ENCODE measurements around the gene EGLN1.

EGLN1 gene

GRCh38 chr1:231372501-231372900, 49.6 kb downstream of the EGLN1 start:
- H3K9ac ChIP-seq (ENCODE audit: low read depth, low read length), result no peak overlapping the region
- peaks cover 32% of the 10 kb centered on the region for H3K36me3 ChIP-seq (ENCODE audit: insufficient read depth, low read length)
- DNase-seq (no peak), ATAC-seq (ENCODE audit: insufficient read depth, low read depth) (no peak)
- H3K79me2 ChIP-seq (ENCODE audit: insufficient read depth, low read length), result peaks cover 26% of the 10 kb centered on the region
- no peak overlapping the region for H3K27ac ChIP-seq (ENCODE audit: low read length)
- TF ChIP-seq EZH2 (IDR thresholded peaks at IDR 0.05; ENCODE audit: borderline replicate concordance, low read depth, low read length, severe bottlenecking) (no peak), CTCF (IDR thresholded peaks at IDR 0.05; ENCODE audit: borderline replicate concordance, extremely low read depth, low read length, poor library complexity, severe bottlenecking) (no peak)
- H3K4me1 ChIP-seq (ENCODE audit: insufficient read depth, low read length), result no peaks in the 10 kb centered on the region
- no peak overlapping the region for H3K4me3 ChIP-seq (ENCODE audit: low read depth in 1 of 2, low read length in 2 of 2)
- no peaks in the 10 kb centered on the region for H3K9me3 ChIP-seq (ENCODE audit: insufficient read depth, low read length, severe bottlenecking)
- no peak overlapping the region for H2AFZ ChIP-seq (ENCODE audit: low read depth, low read length)
- H3K4me2 ChIP-seq (ENCODE audit: insufficient read depth, low read length), result no peak overlapping the region
- H4K20me1 ChIP-seq (ENCODE audit: insufficient read depth, low read length), result peaks cover 14% of the 10 kb centered on the region
- no peaks in the 10 kb centered on the region for H3K27me3 ChIP-seq (ENCODE audit: insufficient read depth, low read length, poor library complexity)

- no peaks in the 10 kb centered on the region for H3K9me3 ChIP-seq (ENCODE audit: insufficient read depth, low read length, severe bottlenecking)
- ATAC-seq (ENCODE audit: insufficient read depth, low read depth) (no peak), DNase-seq (no peak)
- H2AFZ ChIP-seq (ENCODE audit: low read depth, low read length), result no peak overlapping the region
- H3K27ac ChIP-seq (ENCODE audit: low read length), result no peak overlapping the region
- no peak overlapping the region for H3K4me2 ChIP-seq (ENCODE audit: insufficient read depth, low read length)
- H3K4me1 ChIP-seq (ENCODE audit: insufficient read depth, low read length), result no peaks in the 10 kb centered on the region
- H3K27me3 ChIP-seq (ENCODE audit: insufficient read depth, low read length, poor library complexity), result no peaks in the 10 kb centered on the region
- no peak overlapping the region for H3K4me3 ChIP-seq (ENCODE audit: low read depth in 1 of 2, low read length in 2 of 2)
- H3K9ac ChIP-seq (ENCODE audit: low read depth, low read length), result no peak overlapping the region
- TF ChIP-seq CTCF (IDR thresholded peaks at IDR 0.05; ENCODE audit: borderline replicate concordance, extremely low read depth, low read length, poor library complexity, severe bottlenecking) (no peak), EZH2 (IDR thresholded peaks at IDR 0.05; ENCODE audit: borderline replicate concordance, low read depth, low read length, severe bottlenecking) (no peak)
- peaks cover 3% of the 10 kb centered on the region for H4K20me1 ChIP-seq (ENCODE audit: insufficient read depth, low read length)
- peaks cover 6% of the 10 kb centered on the region for H3K79me2 ChIP-seq (ENCODE audit: insufficient read depth, low read length)
- H3K36me3 ChIP-seq (ENCODE audit: insufficient read depth, low read length), result peaks cover 58% of the 10 kb centered on the region
Measured at GRCh38 chr1:231369282-231369681, 52.8 kb downstream of the EGLN1 start.

GRCh38 chr1:231364192-231364591, 57.9 kb downstream of the EGLN1 start:
- Histone ChIP-seq H3K27me3 (ENCODE audit: insufficient read depth, low read length, poor library complexity) (no peaks in the 10 kb centered on the region), H3K4me1 (ENCODE audit: insufficient read depth, low read length) (no peaks in the 10 kb centered on the region), H4K20me1 (ENCODE audit: insufficient read depth, low read length) (no peaks in the 10 kb centered on the region), H2AFZ (ENCODE audit: low read depth, low read length) (no peak overlapping the region), H3K27ac (ENCODE audit: low read length) (no peak overlapping the region), H3K4me3 (ENCODE audit: low read depth in 1 of 2, low read length in 2 of 2) (no peak overlapping the region), H3K79me2 (ENCODE audit: insufficient read depth, low read length) (0 out of 2 replicates have a peak, but pooled peaks cover 2% of the 10 kb centered on the region), H3K36me3 (ENCODE audit: insufficient read depth, low read length) (peaks cover 59% of the 10 kb centered on the region), H3K9ac (ENCODE audit: low read depth, low read length) (no peak overlapping the region), H3K4me2 (ENCODE audit: insufficient read depth, low read length) (no peak overlapping the region), H3K9me3 (ENCODE audit: insufficient read depth, low read length, severe bottlenecking) (no peaks in the 10 kb centered on the region)
- ATAC-seq (ENCODE audit: insufficient read depth, low read depth) (no peak; the same call in 2 of the 3 replicates), DNase-seq (no peak)
- no peak for TF ChIP-seq EZH2 (IDR thresholded peaks at IDR 0.05; ENCODE audit: borderline replicate concordance, low read depth, low read length, severe bottlenecking)
- no peak for TF ChIP-seq CTCF (IDR thresholded peaks at IDR 0.05; ENCODE audit: borderline replicate concordance, extremely low read depth, low read length, poor library complexity, severe bottlenecking)

DNA sequence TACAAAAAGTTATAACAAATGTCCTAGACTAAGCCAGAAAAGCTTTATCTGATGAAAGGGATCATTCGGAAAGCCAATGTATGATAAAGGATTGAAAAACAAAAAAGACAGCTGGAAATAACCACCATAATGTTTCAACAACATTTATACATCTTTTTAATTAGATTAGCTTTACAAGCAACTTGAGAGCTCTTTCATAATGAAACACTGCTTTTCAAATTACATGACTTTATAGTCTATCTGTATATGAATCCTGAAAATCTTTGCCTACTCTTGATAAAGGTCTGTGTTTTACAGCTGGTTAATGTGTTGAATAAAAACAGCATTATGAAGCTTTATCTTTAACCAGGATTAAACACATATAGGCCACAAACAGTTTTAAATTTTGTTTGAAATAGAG, 58.5 kb downstream of the EGLN1 start:
- H4K20me1 ChIP-seq (ENCODE audit: insufficient read depth, low read length), result no peaks in the 10 kb centered on the region
- 0 out of 2 replicates have a peak, but pooled peaks cover 2% of the 10 kb centered on the region for H3K79me2 ChIP-seq (ENCODE audit: insufficient read depth, low read length)

More for the DNA sequence above, 58.5 kb downstream of the EGLN1 start:
- no peak for DNase-seq
- no peak overlapping the region for H3K4me3 ChIP-seq (ENCODE audit: low read depth in 1 of 2, low read length in 2 of 2)
- no peaks in the 10 kb centered on the region for H3K27me3 ChIP-seq (ENCODE audit: insufficient read depth, low read length, poor library complexity)
- H3K4me2 ChIP-seq (ENCODE audit: insufficient read depth, low read length), result no peak overlapping the region
- no peaks in the 10 kb centered on the region for H3K4me1 ChIP-seq (ENCODE audit: insufficient read depth, low read length)
- no peak overlapping the region for H3K9ac ChIP-seq (ENCODE audit: low read depth, low read length)
- peaks cover 56% of the 10 kb centered on the region for H3K36me3 ChIP-seq (ENCODE audit: insufficient read depth, low read length)
- no peak for ATAC-seq (ENCODE audit: insufficient read depth, low read depth)
- H2AFZ ChIP-seq (ENCODE audit: low read depth, low read length), result no peak overlapping the region
- TF ChIP-seq CTCF (IDR thresholded peaks at IDR 0.05; ENCODE audit: borderline replicate concordance, extremely low read depth, low read length, poor library complexity, severe bottlenecking) (no peak), EZH2 (IDR thresholded peaks at IDR 0.05; ENCODE audit: borderline replicate concordance, low read depth, low read length, severe bottlenecking) (no peak)
- no peak overlapping the region for H3K27ac ChIP-seq (ENCODE audit: low read length)
- no peaks in the 10 kb centered on the region for H3K9me3 ChIP-seq (ENCODE audit: insufficient read depth, low read length, severe bottlenecking)

Measured in DND-41 (cell line).